CD4-positive, alpha-beta memory T cell (primary cell): ENCODE data around the gene ZMIZ1. TPM values are rescaled to one million over a fixed set of nuclear protein-coding genes. Genes with fewer than 3 reads are reported as not detected.

Source experiments
- CTCF ChIA-PET: fragments of 350-600 bp; sonication (Branson Sonifier 250); formaldehyde crosslinking; loops from one replicate; lab custom pipeline; 2021; ENCODE audit warnings: inconsistent platforms; ENCODE audit not compliant: partially characterized antibody; lab: Charles Lee
- POLR2A ChIA-PET: fragments of 350-600 bp; sonication (Branson Sonifier 250); formaldehyde crosslinking; loops from one replicate; lab custom pipeline; 2021; ENCODE audit not compliant: partially characterized antibody; lab: Charles Lee
- DNase-seq, 5 donors: peaks; one replicate each; pipeline versions ENCODE4 v3.0.0 to v3.0.0-alpha.2; 2020 to 2022; ENCODE audit warnings: mixed read lengths in 1 of 5
- H3K27ac ChIP-seq: one replicate; pipeline ENCODE4 v1.7.0; 2013; ENCODE audit warnings: low read depth, low read length
- H3K27me3 ChIP-seq: 2 replicates; pipeline ENCODE4 v1.7.0; 2013; ENCODE audit warnings: mild to moderate bottlenecking, low read length, moderate library complexity; ENCODE audit not compliant: insufficient read depth
- H3K36me3 ChIP-seq: 2 replicates; pipeline ENCODE4 v1.7.0; 2013; ENCODE audit warnings: mild to moderate bottlenecking, low read length, moderate library complexity; ENCODE audit not compliant: insufficient read depth
- H3K4me1 ChIP-seq: 2 replicates; pipeline ENCODE4 v1.7.0; 2013; ENCODE audit warnings: mild to moderate bottlenecking, low read length, moderate library complexity; ENCODE audit not compliant: insufficient read depth
- H3K4me3 ChIP-seq, 2 donors: one replicate each; pipeline ENCODE4 v1.7.0; 2013; ENCODE audit warnings: low read length in 2 of 2, mild to moderate bottlenecking in 1 of 2
- H3K9me3 ChIP-seq, 2 donors: one replicate each; pipeline ENCODE4 v1.7.0; 2013; ENCODE audit warnings: low read length in 2 of 2, control low read depth in 1 of 2; ENCODE audit not compliant: control insufficient read depth in 1 of 2
- H3K27ac Mint-ChIP-seq, 7 donors: one replicate each; pipeline ENCODE4 v1.8.0; 2020 to 2021; ENCODE audit warnings: mixed read lengths in 7 of 7, mild to moderate bottlenecking in 6 of 7, inconsistent platforms in 3 of 7, moderate library complexity in 3 of 7
- H3K27me3 Mint-ChIP-seq, 2 donors: one replicate each; pipeline ENCODE4 v1.8.0; 2020 to 2021; ENCODE audit warnings: mixed read lengths in 2 of 2
- H3K36me3 Mint-ChIP-seq, 2 donors: one replicate each; pipeline ENCODE4 v1.8.0; 2020 to 2021; ENCODE audit warnings: mixed read lengths in 2 of 2, inconsistent platforms in 1 of 2, mild to moderate bottlenecking in 1 of 2
- H3K4me1 Mint-ChIP-seq, 4 donors: one replicate each; pipeline ENCODE4 v1.8.0; 2020 to 2021; ENCODE audit warnings: mixed read lengths in 4 of 4, mild to moderate bottlenecking in 1 of 4
- H3K4me3 Mint-ChIP-seq, 8 donors: one replicate each; pipeline ENCODE4 v1.8.0; 2020 to 2021; ENCODE audit warnings: mixed read lengths in 8 of 8, mild to moderate bottlenecking in 7 of 8, moderate library complexity in 6 of 8, inconsistent platforms in 3 of 8
- H3K9me3 Mint-ChIP-seq, 8 donors: one replicate each; pipeline ENCODE4 v1.8.0; 2020 to 2021; ENCODE audit warnings: mixed read lengths in 8 of 8, mild to moderate bottlenecking in 5 of 8, inconsistent platforms in 3 of 8, moderate library complexity in 1 of 8
- intact Hi-C: fragments of 100-400 bp; cut with micrococcal nuclease; formaldehyde crosslinking; loops from one replicate; pipeline ENCODE4 v1.15.1; 2023
- polyA plus RNA-seq, 2 donors: library from polyadenylated mRNA; unstranded; fragments of 300-500 nt; fragmentation: Illumina TruSeq; gene quantifications; one replicate each; pipeline ENCODE4 v1.2.3, GENCODE V29; 2021
- total RNA-seq, 2 experiments: library from RNA; stranded (reverse); gene quantifications; one replicate each; pipeline ENCODE4 v1.2.3, GENCODE V29; 2021

ZMIZ1 gene
- total and polyA plus RNA-seq, 4 experiments from 2014 or later = 0.58 to 25.4 (median 14.0) TPM

GRCh38 chr10:79162022-79162421 is 93.3 kb downstream of the ZMIZ1 start:
- no peak for DNase-seq
- H3K36me3 ChIP-seq = no peaks in the 10 kb centered on the region
- H3K4me3 ChIP-seq = no peak overlapping the region
- intact Hi-C loops = no loop called here
- H3K27ac Mint-ChIP-seq = no peak overlapping the region
- H3K9me3 ChIP-seq = no peaks in the 10 kb centered on the region
- ChIA-PET CTCF (no interaction called here), POLR2A (no interaction called here)
- no peaks in the 10 kb centered on the region for H3K4me1 ChIP-seq
- no peak overlapping the region for H3K27ac ChIP-seq
- H3K4me1 Mint-ChIP-seq = peaks cover 0 to 6% (median 1%) of the 10 kb centered on the region in 4 donors
- H3K9me3 Mint-ChIP-seq = no peaks in the 10 kb centered on the region
- H3K27me3 Mint-ChIP-seq = no peaks in the 10 kb centered on the region
- H3K4me3 Mint-ChIP-seq = no peak overlapping the region
- peaks cover 5 to 18% of the 10 kb centered on the region in 2 donors for H3K36me3 Mint-ChIP-seq
- H3K27me3 ChIP-seq = no peaks in the 10 kb centered on the region

DNA sequence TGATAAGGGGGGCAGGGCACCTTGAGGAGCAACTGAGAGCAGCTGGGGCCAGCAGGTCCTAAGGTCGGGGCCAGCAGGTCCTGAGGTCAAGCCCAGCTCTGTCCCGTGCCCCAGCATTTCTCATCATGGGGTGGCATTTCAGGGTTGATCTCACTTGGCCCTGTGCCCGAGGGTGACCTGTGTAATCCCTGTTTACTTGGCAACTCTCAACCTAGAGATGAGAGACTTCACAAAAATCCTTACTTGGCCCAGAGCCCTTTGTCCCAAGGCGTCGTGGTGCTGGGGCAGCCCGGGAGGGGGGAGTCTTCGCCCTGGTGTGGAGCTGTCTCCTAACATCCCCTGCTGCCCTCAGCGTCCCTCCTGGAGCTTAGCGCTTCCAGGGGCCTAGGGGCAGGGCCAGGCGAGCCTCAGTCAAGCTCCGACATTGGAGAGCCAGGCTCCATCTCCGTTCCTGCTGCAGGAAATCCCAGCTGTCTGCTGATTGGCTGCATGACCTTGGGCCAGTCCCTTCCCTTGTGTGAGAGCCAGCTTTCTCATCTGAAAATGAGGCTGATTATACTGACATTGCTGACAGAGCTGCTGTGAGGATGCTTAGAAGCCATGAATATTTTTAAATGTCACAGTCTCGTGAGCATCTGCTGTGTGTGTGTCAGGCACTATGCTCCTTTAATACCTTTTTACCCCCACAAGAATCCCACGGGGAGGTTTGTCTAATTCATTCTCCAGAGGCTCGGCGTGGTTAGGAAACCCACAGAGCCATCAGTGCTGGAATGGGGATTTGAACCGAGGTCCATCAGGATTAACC is 94.3 kb downstream of the ZMIZ1 start:
- no peak overlapping the region for H3K27ac Mint-ChIP-seq
- POLR2A ChIA-PET = no interaction called here
- peaks cover 8 to 22% of the 10 kb centered on the region in 2 donors for H3K36me3 Mint-ChIP-seq
- peak in 1 of 5 donors; percentile 33 for DNase-seq
- no peaks in the 10 kb centered on the region for H3K9me3 ChIP-seq
- H3K9me3 Mint-ChIP-seq = no peaks in the 10 kb centered on the region
- no peaks in the 10 kb centered on the region for H3K4me1 ChIP-seq
- H3K27me3 Mint-ChIP-seq = no peaks in the 10 kb centered on the region
- intact Hi-C loops = no loop called here
- H3K27ac ChIP-seq = no peak overlapping the region
- H3K4me3 Mint-ChIP-seq = no peak overlapping the region
- H3K4me1 Mint-ChIP-seq = peaks cover 0 to 5% (median 0%) of the 10 kb centered on the region in 4 donors
- H3K4me3 ChIP-seq = no peak overlapping the region
- H3K27me3 ChIP-seq = no peaks in the 10 kb centered on the region
- CTCF ChIA-PET = no interaction called here
- no peaks in the 10 kb centered on the region for H3K36me3 ChIP-seq

DNA sequence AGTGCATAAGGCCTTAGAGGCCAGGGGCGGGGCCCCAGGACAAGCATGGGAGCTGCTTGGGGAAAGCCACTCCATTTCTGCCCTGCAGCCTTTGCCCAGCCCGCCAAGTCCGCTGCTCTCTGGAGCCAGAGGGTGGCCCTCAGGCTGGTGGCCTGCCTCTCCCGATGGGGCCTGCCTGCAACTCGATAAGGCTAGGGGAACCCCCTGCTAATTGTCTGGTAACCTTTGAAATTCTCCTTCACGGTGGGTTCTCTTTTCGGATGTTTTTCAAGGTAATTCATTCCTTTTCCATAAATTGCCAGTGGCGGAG is 94.9 kb downstream of the ZMIZ1 start:
- H3K9me3 ChIP-seq = no peaks in the 10 kb centered on the region
- H3K4me3 ChIP-seq = no peak overlapping the region
- no peaks in the 10 kb centered on the region for H3K36me3 ChIP-seq
- no peaks in the 10 kb centered on the region for H3K27me3 Mint-ChIP-seq
- H3K4me1 ChIP-seq = no peaks in the 10 kb centered on the region
- H3K4me3 Mint-ChIP-seq = no peak overlapping the region
- DNase-seq = peak in 1 of 5 donors; percentile 13
- POLR2A ChIA-PET = no interaction called here
- H3K36me3 Mint-ChIP-seq = peaks cover 10 to 26% of the 10 kb centered on the region in 2 donors
- H3K27ac Mint-ChIP-seq = no peak overlapping the region
- CTCF ChIA-PET = no interaction called here
- H3K4me1 Mint-ChIP-seq = peaks cover 0 to 5% (median 0%) of the 10 kb centered on the region in 4 donors
- intact Hi-C loops = no loop called here
- H3K9me3 Mint-ChIP-seq = no peaks in the 10 kb centered on the region
- no peaks in the 10 kb centered on the region for H3K27me3 ChIP-seq
- H3K27ac ChIP-seq = no peak overlapping the region

- Mint-ChIP-seq H3K27me3 (no peaks in the 10 kb centered on the region), H3K4me1 (peaks cover 0 to 5% (median 0%) of the 10 kb centered on the region in 4 donors), H3K27ac (no peak overlapping the region), H3K4me3 (no peak overlapping the region), H3K36me3 (peaks cover 11 to 26% of the 10 kb centered on the region in 2 donors), H3K9me3 (no peaks in the 10 kb centered on the region)
- no peak overlapping the region for H3K27ac ChIP-seq
- H3K4me1 ChIP-seq = no peaks in the 10 kb centered on the region
- ChIA-PET CTCF (no interaction called here), POLR2A (no interaction called here)
- intact Hi-C loops = no loop called here
- H3K27me3 ChIP-seq = no peaks in the 10 kb centered on the region
- H3K9me3 ChIP-seq = no peaks in the 10 kb centered on the region
- no peaks in the 10 kb centered on the region for H3K36me3 ChIP-seq
- peak in 1 of 5 donors; percentile 19 for DNase-seq
- no peak overlapping the region for H3K4me3 ChIP-seq
These were observed 95.3 kb downstream of the ZMIZ1 start for GRCh38 chr10:79164075-79164474.

DNA sequence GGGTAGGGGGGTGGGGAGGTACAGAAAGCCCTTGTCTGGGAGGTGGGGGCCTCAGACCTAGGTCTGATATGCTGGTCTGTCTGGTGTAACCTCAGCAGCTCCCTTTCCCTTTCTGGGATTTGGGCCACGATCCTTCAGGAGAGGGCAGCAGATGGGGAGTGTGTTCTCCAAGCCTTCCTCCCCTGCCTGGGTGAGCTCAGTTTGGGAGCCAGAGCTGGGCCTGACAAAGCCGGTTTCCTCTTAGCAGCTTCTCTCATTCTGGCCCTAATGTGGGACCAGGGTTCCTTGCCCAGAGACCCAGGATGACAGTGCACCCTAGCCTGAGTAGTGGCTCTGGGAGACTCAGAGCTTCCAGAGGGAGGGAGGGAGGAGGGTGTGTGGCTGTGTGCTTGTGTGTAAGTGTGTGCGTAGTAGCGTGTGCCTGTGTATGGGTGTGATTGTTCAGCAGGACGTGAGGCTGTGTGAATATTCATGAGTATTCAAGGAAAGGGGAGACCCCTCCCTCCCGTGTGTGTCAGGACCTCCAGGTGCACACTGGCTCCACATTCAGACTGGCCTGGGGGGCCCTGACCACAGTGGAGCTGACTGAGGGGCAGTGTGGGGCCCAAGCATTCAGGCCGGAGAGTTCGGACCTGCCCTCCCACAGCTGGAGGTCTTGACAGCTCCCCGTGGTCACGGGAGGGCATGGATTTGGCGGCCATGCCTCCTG is 96.5 kb downstream of the ZMIZ1 start:
- no peak overlapping the region for H3K27ac ChIP-seq
- Mint-ChIP-seq H3K4me1 (peaks cover 0 to 5% (median 0%) of the 10 kb centered on the region in 4 donors), H3K4me3 (no peak overlapping the region), H3K36me3 (peaks cover 11 to 33% of the 10 kb centered on the region in 2 donors), H3K9me3 (no peaks in the 10 kb centered on the region), H3K27ac (no peak overlapping the region), H3K27me3 (no peaks in the 10 kb centered on the region)
- POLR2A ChIA-PET = no interaction called here
- intact Hi-C loops = no loop called here
- DNase-seq = no peak
- no peaks in the 10 kb centered on the region for H3K4me1 ChIP-seq
- no peaks in the 10 kb centered on the region for H3K27me3 ChIP-seq
- H3K36me3 ChIP-seq = no peaks in the 10 kb centered on the region
- H3K9me3 ChIP-seq = no peaks in the 10 kb centered on the region
- CTCF ChIA-PET = no interaction called here
- no peak overlapping the region for H3K4me3 ChIP-seq

DNA sequence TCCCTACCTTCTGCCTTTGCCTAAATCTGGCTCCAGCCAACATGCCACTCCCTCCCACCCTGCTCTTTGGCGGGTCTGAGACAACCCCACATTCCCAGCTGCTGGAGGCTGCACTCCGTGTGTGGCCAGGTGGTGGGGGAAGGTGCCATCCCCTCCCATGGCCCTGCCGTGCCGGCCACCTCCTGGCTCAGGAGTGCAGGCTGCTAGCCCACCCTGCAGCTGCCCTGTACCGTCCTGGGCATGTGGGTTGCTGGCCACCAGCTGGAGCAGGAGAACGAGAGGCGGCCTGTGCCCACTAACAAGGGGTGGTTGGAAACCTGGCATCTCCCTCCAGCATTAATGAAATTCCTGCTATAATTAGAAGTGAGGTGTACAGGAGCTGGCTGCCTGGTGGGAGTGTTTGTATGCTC is 97.6 kb downstream of the ZMIZ1 start:
- CTCF ChIA-PET = interaction anchor here (1.2 kb wide), 1 partner anchor 29 kb away, joined by 4 read pairs; no protein-coding TSS in a partner anchor
- H3K4me1 Mint-ChIP-seq = peaks cover 0 to 3% (median 0%) of the 10 kb centered on the region in 4 donors

GRCh38 chr10:79166741-79167140 is 98.0 kb downstream of the ZMIZ1 start:
- H3K4me1 ChIP-seq = no peaks in the 10 kb centered on the region
- no peaks in the 10 kb centered on the region for H3K27me3 ChIP-seq
- ChIA-PET POLR2A (no interaction called here), CTCF (interaction anchor here (0.7 to 1.2 kb wide), 2 partner anchors 28 to 31 kb away, joined by 3 to 4 read pairs; no protein-coding TSS in a partner anchor)
- Mint-ChIP-seq H3K27ac (peak overlapping the region in 1 of 7 donors; percentile 78), H3K4me1 (peaks cover 0 to 2% (median 0%) of the 10 kb centered on the region in 4 donors), H3K4me3 (no peak overlapping the region), H3K27me3 (no peaks in the 10 kb centered on the region), H3K9me3 (no peaks in the 10 kb centered on the region), H3K36me3 (peaks cover 11 to 27% of the 10 kb centered on the region in 2 donors)
- H3K27ac ChIP-seq = no peak overlapping the region
- H3K36me3 ChIP-seq = no peaks in the 10 kb centered on the region
- no peak for DNase-seq
- no peak overlapping the region for H3K4me3 ChIP-seq
- no peaks in the 10 kb centered on the region for H3K9me3 ChIP-seq
- intact Hi-C loops = no loop called here

More for the DNA sequence above, 97.6 kb downstream of the ZMIZ1 start:
- Histone ChIP-seq H3K4me3 (no peak overlapping the region), H3K36me3 (no peaks in the 10 kb centered on the region), H3K27ac (no peak overlapping the region), H3K4me1 (no peaks in the 10 kb centered on the region), H3K9me3 (no peaks in the 10 kb centered on the region), H3K27me3 (no peaks in the 10 kb centered on the region)
- POLR2A ChIA-PET = no interaction called here
- no peak overlapping the region for H3K27ac Mint-ChIP-seq
- no peaks in the 10 kb centered on the region for H3K27me3 Mint-ChIP-seq
- H3K9me3 Mint-ChIP-seq = no peaks in the 10 kb centered on the region
- no peak overlapping the region for H3K4me3 Mint-ChIP-seq
- DNase-seq = no peak
- intact Hi-C loops = no loop called here
- H3K36me3 Mint-ChIP-seq = peaks cover 11 to 30% of the 10 kb centered on the region in 2 donors
